Stimulated activated CD4-positive, alpha-beta T cell treated with anti-CD3 and anti-CD28 coated beads, Interleukin-1b, Interleukin-23, amount 100 ng/mL, for 24 hours (primary cell): ENCODE measurements around the gene FAM219A.
"Not testable (repeated sequence)": the region's sequence is repeated elsewhere in the genome, so short reads cannot be mapped to it uniquely, and the experiment has no call there.

Experiments
- DNase-seq, 4 experiments: peaks; one replicate each; pipeline ENCODE4 v3.0.0-alpha.2; 2020; ENCODE audit warnings: low read depth in 4 of 4, low spot score in 1 of 4

The FAM219A gene

GRCh38 chr9:34446468-34446891 is 11.9 kb downstream of the FAM219A start:
- DNase-seq: no peak

DNA sequence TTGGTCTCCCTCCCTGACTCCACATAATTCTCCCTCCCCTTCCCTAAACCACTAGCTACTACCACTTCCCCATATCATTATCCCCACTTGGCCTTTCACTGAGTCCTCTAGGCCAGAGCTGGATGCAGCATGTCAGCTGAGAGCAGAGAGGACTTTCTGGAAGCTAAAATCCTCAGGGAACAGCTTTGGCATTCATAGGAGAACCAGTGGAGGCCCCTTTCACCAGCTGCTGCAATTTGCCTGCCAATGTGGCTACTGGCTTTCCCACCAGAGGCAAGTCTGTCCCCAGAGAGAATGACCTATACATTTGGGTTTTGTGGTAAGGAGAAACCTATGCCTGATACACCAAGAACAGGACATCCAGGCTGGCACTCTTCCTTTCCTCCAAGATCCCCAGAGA is 14.4 kb downstream of the FAM219A start:
- no peak for DNase-seq

- no peak for DNase-seq
Observed at GRCh38 chr9:34443533-34443932, 14.8 kb downstream of the FAM219A start.

DNA sequence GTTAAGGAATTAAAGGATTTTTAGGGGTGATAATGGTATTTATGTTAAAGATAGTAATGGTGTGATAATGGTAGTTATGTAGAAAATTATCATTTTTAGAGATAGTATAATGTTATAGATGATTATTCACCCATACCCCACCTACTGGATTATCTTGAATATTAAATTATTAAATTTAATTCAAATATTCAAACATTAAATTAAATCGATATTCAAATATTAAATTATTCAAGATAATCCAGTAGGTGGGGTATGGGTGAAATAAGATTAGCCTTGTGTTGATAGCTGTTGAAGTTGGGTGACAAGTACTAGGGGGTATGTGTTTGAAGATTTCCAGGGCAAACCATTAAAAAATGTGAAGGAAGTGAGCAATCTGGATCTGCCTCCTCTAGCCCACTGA is 15.6 kb downstream of the FAM219A start:
- no peak for DNase-seq

- DNase-seq: no peak
Observed at GRCh38 chr9:34440017-34440416, 18.4 kb downstream of the FAM219A start.

GRCh38 chr9:34438465-34438864 is 19.9 kb downstream of the FAM219A start:
- not testable (repeated sequence) for DNase-seq

- DNase-seq: not testable (repeated sequence)
Observed at GRCh38 chr9:34437926-34438307, 20.5 kb downstream of the FAM219A start.

DNA sequence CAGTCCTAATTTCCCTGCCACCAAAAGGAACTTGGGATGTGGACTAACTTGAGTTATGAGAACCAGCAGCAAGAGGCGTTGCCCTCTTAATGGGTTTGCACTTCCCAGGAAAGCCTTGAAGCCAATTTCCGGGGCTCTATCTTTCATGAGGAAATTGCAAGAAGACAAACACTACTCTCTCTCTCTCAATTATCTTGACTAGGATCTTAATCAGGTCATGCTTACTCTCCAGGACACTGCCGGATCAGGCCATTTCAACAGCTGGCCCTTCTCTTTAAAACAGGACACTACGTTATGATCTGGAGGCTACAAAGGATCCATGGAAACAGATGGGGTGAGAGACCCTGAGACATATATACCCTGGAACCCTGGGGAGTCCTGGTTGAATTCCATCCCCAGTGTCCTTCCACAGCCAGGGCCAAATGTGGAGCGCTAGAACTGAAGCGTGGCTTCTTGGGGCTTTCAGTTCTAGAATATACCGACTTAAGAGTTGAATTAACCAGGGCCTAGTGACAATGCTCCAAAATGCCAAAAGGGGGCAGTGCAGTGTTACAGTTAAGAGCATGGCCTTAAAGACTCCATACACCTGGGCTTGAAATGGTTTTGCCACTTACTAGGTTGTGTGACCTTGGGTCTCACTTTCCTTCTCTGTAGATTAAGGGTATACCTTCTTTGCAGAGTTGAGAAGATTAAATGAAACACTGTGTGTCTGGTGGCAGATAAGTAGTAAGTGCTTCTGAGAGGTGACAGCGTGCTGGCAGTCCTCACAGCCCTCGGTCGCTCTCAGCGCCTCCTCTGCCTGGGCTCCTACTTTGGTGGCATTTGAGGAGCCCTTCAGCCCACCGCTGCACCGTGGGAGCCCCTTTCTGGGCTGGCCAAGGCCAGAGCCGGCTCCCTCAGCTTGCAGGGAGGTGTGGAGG is 21.1 kb downstream of the FAM219A start:
- DNase-seq: peak in 3 of 4 experiments; percentile 33 to 45 (median 34)

GRCh38 chr9:34431667-34432066 is 26.7 kb downstream of the FAM219A start:
- no peak for DNase-seq

- no peak for DNase-seq
Observed at GRCh38 chr9:34430843-34431437, 27.4 kb downstream of the FAM219A start.

DNA sequence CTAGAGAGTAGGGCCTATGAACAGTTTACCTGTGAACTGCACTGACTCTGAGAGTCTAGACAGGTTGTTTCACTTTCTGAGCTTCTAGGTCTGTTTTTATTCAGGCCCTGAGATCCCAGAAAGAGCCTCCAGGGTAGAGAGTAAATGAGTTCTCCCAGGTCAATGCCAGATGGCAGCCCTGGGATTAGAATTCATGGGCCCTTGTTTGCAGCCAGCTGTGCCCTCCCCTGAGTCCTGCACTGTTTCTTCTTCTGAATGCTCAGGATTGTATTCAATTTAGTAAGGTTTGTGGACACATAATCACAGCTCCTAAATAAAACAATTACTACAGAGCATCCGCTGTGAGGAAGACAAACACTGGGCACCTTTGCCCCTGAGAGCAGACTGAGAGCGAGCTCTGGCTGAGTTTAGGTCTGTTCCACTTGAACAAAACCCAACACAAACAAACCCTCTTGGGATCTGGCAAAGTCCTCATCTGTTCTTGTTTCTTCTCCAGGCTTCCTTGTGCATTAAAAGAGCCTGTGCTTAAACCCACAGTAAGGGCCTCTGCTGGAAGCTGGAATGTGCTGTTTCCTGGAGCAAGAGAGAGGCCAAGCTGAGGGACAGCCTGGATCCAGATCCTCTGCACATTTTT is 29.9 kb downstream of the FAM219A start:
- DNase-seq: no peak

DNA sequence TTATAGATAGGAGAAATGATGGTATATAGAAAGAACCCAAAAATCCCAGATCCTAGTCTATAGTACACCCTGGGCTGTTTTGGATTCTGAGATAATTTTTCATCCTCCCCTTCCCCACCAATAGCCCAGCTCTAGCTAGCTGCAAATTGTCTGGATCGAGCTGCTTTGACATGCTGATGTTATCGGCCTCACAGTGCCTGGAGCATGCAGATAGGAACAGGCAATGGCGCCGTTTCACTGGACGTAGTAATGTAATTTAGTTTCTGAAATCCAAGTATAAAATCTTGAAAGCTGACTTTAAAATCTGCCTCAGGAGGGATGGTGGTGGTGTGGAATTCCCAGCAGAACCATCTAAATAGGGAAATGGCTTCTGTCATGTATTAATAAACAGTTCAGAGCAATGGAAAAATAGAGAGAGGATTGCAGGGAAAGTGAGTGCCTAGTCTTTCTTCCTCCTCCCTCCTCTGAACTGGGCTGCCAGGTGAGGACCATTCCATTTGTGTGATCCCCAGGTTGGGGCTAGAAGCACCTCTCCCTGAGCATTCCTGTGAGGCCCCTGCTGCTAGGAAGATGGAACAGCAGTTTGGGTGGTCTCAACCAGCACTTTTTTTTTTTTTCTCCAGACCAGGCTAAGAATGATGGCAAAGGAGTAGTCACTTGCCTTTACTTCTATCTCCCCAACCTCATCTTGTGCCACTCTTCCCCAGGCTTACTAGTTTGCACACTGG is 31.9 kb downstream of the FAM219A start:
- DNase-seq: no peak

DNA sequence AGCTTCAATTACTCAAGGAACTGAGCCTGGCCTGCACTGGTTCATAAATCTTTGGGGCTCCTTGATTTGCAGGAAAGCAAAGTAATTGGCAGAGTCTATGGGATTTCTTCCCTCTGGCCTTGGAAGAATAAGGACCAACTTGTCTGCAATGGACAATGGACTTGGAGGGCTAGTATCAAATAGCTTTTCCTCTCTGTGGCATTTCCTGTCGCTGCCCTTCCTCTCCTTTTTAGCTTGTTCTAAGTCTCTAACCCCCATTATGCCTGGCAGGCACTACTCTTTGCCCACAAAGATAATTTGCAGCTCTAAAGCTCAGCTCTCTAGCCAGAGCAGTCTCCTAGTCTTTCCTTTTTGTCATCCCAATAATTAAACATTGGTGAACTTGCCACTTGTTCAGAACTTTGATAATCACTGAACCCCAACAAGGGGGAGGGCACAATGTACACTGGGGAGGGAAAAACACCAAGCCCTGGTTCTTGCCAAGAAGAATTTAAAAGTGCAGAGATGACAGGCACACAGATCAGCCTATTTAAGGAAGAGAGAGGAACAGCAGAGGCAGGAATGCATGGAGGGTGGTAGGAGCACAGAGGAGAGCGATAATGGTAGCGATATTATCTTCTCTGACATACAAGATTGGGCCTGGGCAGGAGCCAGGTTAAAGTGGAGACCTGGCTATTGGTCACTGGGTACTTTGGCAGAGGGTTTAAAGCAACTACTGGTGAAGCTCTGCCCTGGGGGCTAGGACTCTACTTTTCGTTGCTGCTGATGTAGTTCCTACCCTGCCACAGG is 38.5 kb downstream of the FAM219A start:
- DNase-seq: no peak

DNA sequence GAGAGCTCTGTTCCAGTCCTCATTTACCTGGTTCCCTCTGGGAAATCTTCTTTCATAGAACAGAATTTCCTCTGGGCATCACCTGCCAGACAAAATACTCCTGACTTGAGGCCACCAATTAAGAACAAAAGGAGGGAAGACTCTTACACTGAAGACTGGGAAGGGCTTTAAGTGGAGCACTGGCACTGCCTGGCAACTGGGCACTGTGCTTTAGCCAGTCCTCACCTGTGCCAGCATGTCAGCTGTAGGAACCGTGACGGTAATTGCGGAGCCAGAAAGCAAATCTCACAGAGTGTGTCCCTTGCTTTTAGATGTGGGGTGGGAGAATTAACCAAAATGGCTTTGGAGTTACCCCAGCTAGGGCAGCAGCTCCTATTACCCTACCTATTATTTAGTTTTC is 40.6 kb downstream of the FAM219A start:
- no peak for DNase-seq

GRCh38 chr9:34413231-34413852 is 45.0 kb downstream of the FAM219A start:
- no peak for DNase-seq

GRCh38 chr9:34412336-34412735 is 46.0 kb downstream of the FAM219A start:
- DNase-seq: no peak

- DNase-seq: no peak
Observed at GRCh38 chr9:34409154-34409553, 49.2 kb downstream of the FAM219A start.

- no peak for DNase-seq
Observed at GRCh38 chr9:34408173-34408572, 50.2 kb downstream of the FAM219A start.

- DNase-seq: no peak
Observed at GRCh38 chr9:34406219-34406618, 52.2 kb downstream of the FAM219A start.

DNA sequence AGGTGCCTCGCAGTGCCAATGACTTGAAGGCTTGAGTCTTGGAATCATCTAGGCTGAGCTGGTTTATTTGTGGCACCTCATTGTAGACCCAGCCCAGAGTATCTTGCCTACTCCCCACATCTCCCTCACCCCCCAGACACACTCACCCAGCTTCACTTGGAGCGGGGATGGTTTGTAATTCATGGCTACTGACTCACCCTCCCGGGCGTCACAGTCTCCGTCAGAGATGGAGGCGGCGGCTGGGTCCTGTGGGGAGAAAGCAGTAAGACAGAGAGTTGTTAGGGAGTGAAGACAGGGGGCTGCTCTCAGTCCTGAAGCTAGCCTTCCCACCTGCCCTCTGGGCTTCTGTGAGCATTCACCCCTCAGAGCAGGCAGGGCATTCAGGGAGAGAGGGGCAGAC is 52.7 kb downstream of the FAM219A start:
- no peak for DNase-seq
